WTC11 (cell line): ENCODE results near the gene DYRK3.

Experiments used
- ATF1 ChIP-seq: sonication (generic); formaldehyde crosslinking; IDR thresholded peaks from 2 replicates; pipeline ENCODE4 v1.8.1; 2023; ENCODE audit warnings: mild to moderate bottlenecking, moderate library complexity, missing genetic modification reagents
- ELF4 ChIP-seq: sonication (generic); formaldehyde crosslinking; IDR thresholded peaks from 2 replicates; pipeline ENCODE4 v1.8.1; 2022; ENCODE audit warnings: low read depth, mild to moderate bottlenecking, moderate library complexity, missing genetic modification reagents
- NFATC4 ChIP-seq: fragments of 250-450 bp; sonication (Bioruptor Pico); IDR thresholded peaks from 2 replicates; pipeline ENCODE4 v1.9.0; 2021; ENCODE audit warnings: mild to moderate bottlenecking
- NFE2L1 ChIP-seq: sonication (generic); formaldehyde crosslinking; IDR thresholded peaks from 2 replicates; pipeline ENCODE4 v1.8.1; 2023; ENCODE audit warnings: missing genetic modification reagents
- TP53 ChIP-seq: sonication (generic); formaldehyde crosslinking; IDR thresholded peaks from 2 replicates; pipeline ENCODE4 v1.8.1; 2023; ENCODE audit warnings: mild to moderate bottlenecking, missing genetic modification reagents
- TF ChIP-seq, protein P1 (sequence below): sonication (generic); formaldehyde crosslinking; IDR thresholded peaks from 2 replicates; pipeline ENCODE4 v1.8.1; 2022; ENCODE audit warnings: low read depth, mild to moderate bottlenecking, moderate library complexity, missing genetic modification reagents, borderline replicate concordance
- TF ChIP-seq, protein P2 (sequence below): sonication (generic); formaldehyde crosslinking; IDR thresholded peaks from 2 replicates; pipeline ENCODE4 v1.8.1; 2023; ENCODE audit warnings: mild to moderate bottlenecking, missing genetic modification reagents, moderate library complexity
- TF ChIP-seq, protein P3 (sequence below): fragments of 200-600 bp; IDR thresholded peaks from 2 replicates; pipeline ENCODE4 v1.8.0; 2022; ENCODE audit warnings: antibody characterized with exemption
- TF ChIP-seq, protein P4 (sequence below): sonication (generic); formaldehyde crosslinking; IDR thresholded peaks from 2 replicates; pipeline ENCODE4 v1.8.0; 2022; ENCODE audit warnings: mild to moderate bottlenecking, missing genetic modification reagents

DNA sequence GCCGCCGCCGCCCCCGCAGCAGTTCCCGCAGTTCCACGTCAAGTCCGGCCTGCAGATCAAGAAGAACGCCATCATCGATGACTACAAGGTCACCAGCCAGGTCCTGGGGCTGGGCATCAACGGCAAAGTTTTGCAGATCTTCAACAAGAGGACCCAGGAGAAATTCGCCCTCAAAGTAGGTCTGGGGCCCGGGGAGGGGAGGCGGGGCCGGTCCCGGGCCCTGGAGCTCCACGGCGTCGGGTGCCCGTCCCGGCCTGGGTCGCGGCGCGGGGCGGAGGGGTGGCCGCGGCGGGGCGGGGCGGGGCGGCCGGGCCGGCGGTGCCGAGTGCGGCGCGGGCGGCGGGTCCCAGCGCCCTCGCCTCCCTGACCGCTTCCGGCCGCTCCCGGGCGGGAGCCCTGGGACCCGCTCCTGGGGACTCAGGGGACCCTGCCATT is 50.0 kb downstream of the DYRK3 start:
- no peak for TF ChIP-seq ATF1
- no peak for TF ChIP-seq TP53
- no peak for TF ChIP-seq ELF4 (CRISPR knock-in tag)
- TF ChIP-seq, protein P1, sequence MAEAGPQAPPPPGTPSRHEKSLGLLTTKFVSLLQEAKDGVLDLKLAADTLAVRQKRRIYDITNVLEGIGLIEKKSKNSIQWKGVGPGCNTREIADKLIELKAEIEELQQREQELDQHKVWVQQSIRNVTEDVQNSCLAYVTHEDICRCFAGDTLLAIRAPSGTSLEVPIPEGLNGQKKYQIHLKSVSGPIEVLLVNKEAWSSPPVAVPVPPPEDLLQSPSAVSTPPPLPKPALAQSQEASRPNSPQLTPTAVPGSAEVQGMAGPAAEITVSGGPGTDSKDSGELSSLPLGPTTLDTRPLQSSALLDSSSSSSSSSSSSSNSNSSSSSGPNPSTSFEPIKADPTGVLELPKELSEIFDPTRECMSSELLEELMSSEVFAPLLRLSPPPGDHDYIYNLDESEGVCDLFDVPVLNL (CRISPR knock-in tag), result no peak
- TF ChIP-seq, protein P2, sequence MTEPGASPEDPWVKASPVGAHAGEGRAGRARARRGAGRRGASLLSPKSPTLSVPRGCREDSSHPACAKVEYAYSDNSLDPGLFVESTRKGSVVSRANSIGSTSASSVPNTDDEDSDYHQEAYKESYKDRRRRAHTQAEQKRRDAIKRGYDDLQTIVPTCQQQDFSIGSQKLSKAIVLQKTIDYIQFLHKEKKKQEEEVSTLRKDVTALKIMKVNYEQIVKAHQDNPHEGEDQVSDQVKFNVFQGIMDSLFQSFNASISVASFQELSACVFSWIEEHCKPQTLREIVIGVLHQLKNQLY, result no peak
- TF ChIP-seq, protein P3, sequence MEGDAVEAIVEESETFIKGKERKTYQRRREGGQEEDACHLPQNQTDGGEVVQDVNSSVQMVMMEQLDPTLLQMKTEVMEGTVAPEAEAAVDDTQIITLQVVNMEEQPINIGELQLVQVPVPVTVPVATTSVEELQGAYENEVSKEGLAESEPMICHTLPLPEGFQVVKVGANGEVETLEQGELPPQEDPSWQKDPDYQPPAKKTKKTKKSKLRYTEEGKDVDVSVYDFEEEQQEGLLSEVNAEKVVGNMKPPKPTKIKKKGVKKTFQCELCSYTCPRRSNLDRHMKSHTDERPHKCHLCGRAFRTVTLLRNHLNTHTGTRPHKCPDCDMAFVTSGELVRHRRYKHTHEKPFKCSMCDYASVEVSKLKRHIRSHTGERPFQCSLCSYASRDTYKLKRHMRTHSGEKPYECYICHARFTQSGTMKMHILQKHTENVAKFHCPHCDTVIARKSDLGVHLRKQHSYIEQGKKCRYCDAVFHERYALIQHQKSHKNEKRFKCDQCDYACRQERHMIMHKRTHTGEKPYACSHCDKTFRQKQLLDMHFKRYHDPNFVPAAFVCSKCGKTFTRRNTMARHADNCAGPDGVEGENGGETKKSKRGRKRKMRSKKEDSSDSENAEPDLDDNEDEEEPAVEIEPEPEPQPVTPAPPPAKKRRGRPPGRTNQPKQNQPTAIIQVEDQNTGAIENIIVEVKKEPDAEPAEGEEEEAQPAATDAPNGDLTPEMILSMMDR, result no peak
- no peak for TF ChIP-seq NFATC4 (CRISPR knock-in tag)
- TF ChIP-seq, protein P4, sequence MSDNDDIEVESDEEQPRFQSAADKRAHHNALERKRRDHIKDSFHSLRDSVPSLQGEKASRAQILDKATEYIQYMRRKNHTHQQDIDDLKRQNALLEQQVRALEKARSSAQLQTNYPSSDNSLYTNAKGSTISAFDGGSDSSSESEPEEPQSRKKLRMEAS (CRISPR knock-in tag), result no peak
- TF ChIP-seq NFE2L1 (CRISPR knock-in tag), result no peak
